IPS-11a (cell line): ENCODE data around the gene RRP1B.
"Not testable (repeated sequence)": the region's sequence is repeated elsewhere in the genome, so short reads cannot be mapped to it uniquely, and the experiment has no call there.

Experiments used
- H3K4me3 ChIP-seq: one replicate; pipeline ENCODE4 v1.5.1; 2013; ENCODE audit warnings: low read depth, low read length, control low read depth

The RRP1B gene

GRCh38 chr21:43669828-43670605, 10.7 kb downstream of the RRP1B start:
- no peak overlapping the region for H3K4me3 ChIP-seq

- no peak overlapping the region for H3K4me3 ChIP-seq
Observed at GRCh38 chr21:43675871-43676270, 16.5 kb downstream of the RRP1B start.

DNA sequence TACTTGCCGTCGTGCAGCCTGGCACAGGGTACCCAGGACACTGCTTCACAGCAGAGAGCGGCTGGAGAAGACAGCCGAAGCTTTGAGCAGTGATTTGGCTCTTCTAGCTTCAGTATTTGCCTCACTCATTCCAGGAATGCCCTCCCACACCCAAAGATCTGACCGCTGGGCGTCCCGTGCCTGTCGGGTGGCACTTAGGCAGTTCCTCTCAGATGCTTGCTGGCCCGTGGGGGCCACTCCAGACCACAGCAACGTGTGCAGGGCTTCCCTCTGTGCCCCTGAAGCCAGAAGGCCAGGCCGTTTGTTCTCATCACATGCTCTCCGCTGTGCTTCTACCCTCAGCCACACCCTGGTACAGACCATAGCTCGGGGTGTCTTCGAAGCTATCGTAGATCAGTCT, 17.0 kb downstream of the RRP1B start:
- H3K4me3 ChIP-seq: no peak overlapping the region

- H3K4me3 ChIP-seq: no peak overlapping the region
Observed at GRCh38 chr21:43679951-43680350, 20.6 kb downstream of the RRP1B start.

DNA sequence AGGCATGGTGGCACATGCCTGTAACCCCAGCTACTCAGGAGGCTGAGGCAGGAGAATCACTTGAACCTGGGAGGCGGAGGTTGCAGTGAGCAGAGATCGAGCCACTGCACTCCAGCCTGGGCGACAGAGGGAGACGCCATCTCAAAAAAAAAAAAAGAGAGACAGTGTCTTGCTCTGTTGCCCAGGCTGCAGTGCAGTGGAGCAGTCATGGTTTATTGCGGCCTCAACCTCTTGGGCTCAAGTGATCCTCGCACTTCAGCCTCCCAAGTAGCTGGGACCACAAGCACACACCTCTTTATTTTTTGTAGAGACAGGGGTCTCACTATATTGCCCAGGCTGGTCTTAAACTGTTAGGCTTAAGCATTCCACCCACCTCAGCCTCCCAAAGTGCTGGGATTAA, 21.1 kb downstream of the RRP1B start:
- H3K4me3 ChIP-seq: not testable (repeated sequence)

GRCh38 chr21:43681650-43682049, 22.3 kb downstream of the RRP1B start:
- no peak overlapping the region for H3K4me3 ChIP-seq

- H3K4me3 ChIP-seq: no peak overlapping the region
Observed at GRCh38 chr21:43684424-43684823, 25.1 kb downstream of the RRP1B start.

GRCh38 chr21:43686811-43687565, 27.6 kb downstream of the RRP1B start:
- H3K4me3 ChIP-seq: no peak overlapping the region

DNA sequence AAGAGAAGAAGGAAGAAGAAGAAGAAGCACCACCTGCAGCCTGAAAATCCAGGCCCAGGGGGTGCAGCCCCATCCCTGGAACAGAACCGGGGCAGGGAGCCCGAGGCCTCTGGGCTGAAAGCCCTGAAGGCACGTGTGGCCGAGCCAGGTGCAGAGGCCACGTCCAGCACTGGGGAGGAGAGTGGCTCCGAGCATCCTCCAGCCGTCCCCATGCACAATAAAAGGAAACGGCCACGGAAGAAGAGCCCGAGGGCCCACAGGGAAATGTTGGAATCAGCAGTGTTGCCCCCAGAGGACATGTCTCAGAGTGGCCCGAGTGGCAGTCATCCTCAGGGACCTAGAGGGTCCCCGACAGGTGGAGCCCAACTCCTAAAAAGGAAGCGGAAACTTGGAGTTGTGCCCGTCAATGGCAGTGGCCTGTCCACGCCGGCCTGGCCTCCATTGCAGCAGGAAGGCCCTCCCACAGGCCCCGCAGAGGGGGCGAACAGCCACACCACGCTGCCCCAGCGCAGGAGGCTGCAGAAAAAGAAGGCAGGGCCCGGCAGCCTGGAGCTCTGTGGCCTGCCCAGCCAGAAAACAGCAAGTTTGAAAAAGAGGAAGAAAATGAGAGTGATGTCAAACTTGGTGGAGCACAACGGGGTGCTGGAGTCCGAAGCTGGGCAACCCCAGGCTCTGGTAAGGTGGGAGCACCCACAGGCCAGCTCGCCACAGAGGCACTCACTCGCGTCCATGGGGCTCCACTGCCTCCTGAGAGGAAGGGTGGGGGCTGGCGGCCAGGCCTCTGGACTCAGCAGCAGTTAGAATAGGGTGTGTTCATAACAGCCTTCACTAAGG, 28.4 kb downstream of the RRP1B start:
- no peak overlapping the region for H3K4me3 ChIP-seq

GRCh38 chr21:43688906-43689305, 29.5 kb downstream of the RRP1B start:
- no peak overlapping the region for H3K4me3 ChIP-seq

- no peak overlapping the region for H3K4me3 ChIP-seq
Observed at GRCh38 chr21:43689556-43690337, 30.4 kb downstream of the RRP1B start.

GRCh38 chr21:43690346-43690745, 31.0 kb downstream of the RRP1B start:
- no peak overlapping the region for H3K4me3 ChIP-seq

DNA sequence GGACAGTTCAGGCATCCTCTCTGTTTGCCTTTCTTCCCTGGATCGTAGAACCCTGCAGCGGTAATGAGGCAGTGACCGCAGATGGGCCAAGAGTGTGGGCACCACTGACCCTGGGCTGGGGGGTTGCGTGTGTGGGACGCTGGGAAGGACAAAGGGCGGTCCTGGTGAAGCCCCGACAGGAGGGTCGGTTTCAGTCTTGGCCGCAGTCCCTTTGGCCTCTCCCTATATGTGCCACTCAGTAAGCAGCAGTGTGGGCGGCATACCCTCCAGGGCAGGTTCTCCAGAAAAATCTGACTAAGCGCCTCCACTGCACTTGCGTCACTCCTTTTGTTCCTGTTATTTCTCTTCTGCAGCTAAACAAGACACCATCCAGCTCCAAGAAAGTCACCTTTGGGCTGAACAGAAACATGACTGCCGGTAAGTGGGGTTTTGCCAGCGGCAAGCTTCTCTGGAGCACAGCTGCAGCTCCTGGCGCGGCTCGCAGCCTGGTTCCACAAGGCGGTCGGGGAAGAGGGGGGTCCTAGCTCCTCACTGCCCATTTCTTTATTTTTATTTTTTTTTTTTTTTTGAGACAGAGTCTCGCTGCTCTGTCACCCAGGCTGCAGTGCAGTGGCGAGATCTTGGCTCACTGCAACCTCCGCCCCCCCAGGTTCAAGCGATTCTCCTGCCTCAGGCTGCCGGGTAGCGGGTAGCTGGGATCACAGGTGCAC, 31.9 kb downstream of the RRP1B start:
- no peak overlapping the region for H3K4me3 ChIP-seq

DNA sequence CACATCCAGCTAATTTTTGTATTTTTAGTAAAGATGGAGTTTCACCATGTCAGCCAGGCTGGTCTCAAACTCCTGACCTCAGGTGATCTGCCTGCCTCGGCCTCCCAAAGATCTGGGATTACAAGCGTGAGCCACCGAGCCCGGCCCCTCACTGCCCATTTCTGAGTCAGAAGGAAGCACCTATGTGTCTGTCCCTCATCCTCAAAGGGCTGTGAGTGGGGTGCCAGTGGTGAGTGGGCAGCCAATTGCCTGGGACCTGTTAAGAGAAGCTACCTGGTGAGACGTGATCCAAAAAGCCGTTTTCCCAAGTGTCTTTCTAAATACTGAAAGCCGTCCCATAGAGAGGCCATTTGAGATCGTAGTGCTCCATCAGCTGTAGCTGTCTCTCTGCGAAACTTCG, 32.4 kb downstream of the RRP1B start:
- no peak overlapping the region for H3K4me3 ChIP-seq

DNA sequence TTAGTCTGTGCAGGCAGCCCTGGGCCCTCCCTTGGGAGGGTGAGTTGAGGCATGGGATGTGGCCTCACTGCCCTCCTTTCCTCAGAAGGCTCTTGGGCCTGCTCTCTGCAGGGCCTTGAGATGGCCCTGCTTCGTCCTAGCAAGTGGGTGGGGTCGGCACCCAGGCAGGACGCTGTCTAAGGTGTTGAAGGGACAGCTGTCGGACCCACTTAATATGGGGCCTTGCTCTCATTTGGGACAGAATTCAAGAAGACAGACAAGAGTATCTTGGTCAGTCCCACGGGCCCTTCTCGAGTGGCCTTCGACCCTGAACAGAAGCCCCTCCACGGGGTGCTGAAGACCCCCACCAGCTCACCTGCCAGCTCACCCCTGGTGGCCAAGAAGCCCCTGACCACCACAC, 33.6 kb downstream of the RRP1B start:
- no peak overlapping the region for H3K4me3 ChIP-seq

- no peak overlapping the region for H3K4me3 ChIP-seq
Observed at GRCh38 chr21:43693981-43694380, 34.6 kb downstream of the RRP1B start.

DNA sequence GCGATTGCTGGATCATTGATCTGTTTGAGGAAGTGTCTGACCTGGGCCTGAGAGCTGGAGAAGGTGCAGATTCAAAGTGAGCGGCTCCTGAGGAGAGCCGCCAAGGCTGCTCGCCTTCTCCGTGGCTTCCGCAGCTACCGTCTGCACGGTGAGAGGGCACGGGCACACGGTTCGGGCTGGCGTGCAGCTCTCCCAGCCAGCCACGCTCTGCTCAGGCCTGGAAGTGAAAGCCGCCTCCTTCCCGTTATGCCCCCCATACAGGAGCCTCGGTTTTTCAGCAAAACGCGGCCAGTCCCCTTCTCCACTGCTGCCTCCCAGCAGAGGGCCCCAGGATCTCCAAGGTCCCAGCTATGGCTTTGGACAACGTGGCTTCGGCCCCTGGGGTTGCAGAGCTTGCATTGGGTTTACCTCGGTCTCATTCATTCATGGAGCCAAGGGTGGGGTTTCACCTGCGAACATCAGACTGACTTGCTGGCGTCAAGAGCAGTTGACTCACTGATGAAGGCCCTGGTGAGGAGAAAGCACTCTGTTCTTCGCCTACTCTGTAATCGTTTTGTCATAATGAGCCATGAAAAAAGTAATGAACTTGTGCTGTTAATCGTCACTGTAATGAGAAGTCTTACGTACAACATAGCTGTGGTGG, 35.2 kb downstream of the RRP1B start:
- H3K4me3 ChIP-seq: no peak overlapping the region

DNA sequence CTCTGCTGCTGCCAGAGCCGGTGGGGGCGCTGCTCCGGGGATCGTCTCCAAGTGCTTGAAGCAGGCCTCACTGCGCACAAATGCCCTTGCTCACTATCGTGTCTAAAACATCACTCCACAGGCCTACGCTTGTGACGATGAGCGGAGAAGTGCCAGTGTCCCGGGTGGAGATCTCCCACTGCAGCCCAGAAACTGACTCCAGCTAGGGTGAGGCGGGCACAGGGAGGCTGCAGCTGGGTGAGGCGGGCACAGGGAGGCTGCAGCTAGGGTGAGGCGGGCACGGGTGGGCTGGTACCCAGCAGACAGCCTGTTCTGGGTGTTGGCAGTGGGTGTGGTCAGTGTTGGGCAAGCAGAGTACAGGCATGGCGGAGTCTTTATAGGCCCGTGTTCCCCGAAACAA, 36.9 kb downstream of the RRP1B start:
- H3K4me3 ChIP-seq: no peak overlapping the region

- H3K4me3 ChIP-seq: no peak overlapping the region
Observed at GRCh38 chr21:43697758-43698643, 38.6 kb downstream of the RRP1B start.
